DND-41 (cell line): ENCODE data around the gene PSMD7.

Experiments
- EZH2 ChIP-seq: IDR thresholded peaks from 3 replicates; pipeline ENCODE4 v1.6.1; 2012; ENCODE audit warnings: borderline replicate concordance, low read depth, mild to moderate bottlenecking, moderate library complexity, low read length, inconsistent platforms; ENCODE audit not compliant: severe bottlenecking
- TF ChIP-seq, protein P1 (sequence below): IDR thresholded peaks from 2 replicates; pipeline ENCODE4 v1.5.1; 2012; ENCODE audit warnings: borderline replicate concordance, low read length, moderate library complexity, mild to moderate bottlenecking; ENCODE audit not compliant: poor library complexity, severe bottlenecking; ENCODE audit errors: extremely low read depth

DNA sequence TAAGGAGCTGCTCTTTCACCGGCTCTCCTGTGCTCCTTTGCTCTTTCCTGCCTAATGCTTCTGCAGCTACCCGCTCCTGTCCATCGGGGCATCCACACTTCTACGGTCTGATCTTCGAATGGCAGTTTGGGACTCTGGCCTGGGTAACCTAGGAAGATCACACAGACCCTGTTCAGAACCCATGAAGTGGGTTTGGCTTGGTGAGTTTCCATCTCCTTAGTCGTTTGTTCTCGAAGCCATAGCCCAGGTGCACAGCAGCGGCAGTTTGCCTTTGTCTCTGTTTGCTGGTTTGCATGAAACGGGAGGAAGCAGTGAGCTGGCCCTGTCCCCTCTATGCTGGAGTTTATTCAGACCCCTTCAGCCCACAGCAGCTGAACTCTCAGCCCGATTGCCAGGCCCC is 29.0 kb downstream of the PSMD7 start:
- TF ChIP-seq, protein P1, sequence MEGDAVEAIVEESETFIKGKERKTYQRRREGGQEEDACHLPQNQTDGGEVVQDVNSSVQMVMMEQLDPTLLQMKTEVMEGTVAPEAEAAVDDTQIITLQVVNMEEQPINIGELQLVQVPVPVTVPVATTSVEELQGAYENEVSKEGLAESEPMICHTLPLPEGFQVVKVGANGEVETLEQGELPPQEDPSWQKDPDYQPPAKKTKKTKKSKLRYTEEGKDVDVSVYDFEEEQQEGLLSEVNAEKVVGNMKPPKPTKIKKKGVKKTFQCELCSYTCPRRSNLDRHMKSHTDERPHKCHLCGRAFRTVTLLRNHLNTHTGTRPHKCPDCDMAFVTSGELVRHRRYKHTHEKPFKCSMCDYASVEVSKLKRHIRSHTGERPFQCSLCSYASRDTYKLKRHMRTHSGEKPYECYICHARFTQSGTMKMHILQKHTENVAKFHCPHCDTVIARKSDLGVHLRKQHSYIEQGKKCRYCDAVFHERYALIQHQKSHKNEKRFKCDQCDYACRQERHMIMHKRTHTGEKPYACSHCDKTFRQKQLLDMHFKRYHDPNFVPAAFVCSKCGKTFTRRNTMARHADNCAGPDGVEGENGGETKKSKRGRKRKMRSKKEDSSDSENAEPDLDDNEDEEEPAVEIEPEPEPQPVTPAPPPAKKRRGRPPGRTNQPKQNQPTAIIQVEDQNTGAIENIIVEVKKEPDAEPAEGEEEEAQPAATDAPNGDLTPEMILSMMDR, result no peak
- TF ChIP-seq EZH2, result no peak
